HK-2 (cell line): Measurements from ENCODE around the gene PSME2.

ENCODE experiments used
- DNase-seq: peaks from one replicate; pipeline ENCODE4 v3.0.0-alpha.2; 2018; ENCODE audit not compliant: unreplicated experiment

The PSME2 gene

GRCh38 chr14:24151404-24152080 is 5.1 kb upstream of the PSME2 start:
- DNase-seq = no peak

GRCh38 chr14:24150993-24151392 is 4.6 kb upstream of the PSME2 start:
- no peak for DNase-seq

- DNase-seq = no peak
Observed at GRCh38 chr14:24150567-24150966, 4.2 kb upstream of the PSME2 start.

- DNase-seq = no peak
Observed at GRCh38 chr14:24150061-24150460, 3.7 kb upstream of the PSME2 start.

GRCh38 chr14:24149302-24149969 is 3.0 kb upstream of the PSME2 start:
- no peak for DNase-seq

GRCh38 chr14:24147761-24148428 is 1.5 kb upstream of the PSME2 start:
- no peak for DNase-seq

- peak; percentile 96 for DNase-seq
Observed at GRCh38 chr14:24146978-24147760, 759 bp upstream of the PSME2 start, which contains the start of gene RNF31. TSS of gene RNF31 (plus strand) at chr14:24147498. CDS start at chr14:24147699, 201 bp downstream.

- DNase-seq = no peak
Observed at GRCh38 chr14:24145690-24146452, 539 bp downstream of the PSME2 start.

- DNase-seq = no peak
Observed at GRCh38 chr14:24145219-24145618, 1.2 kb downstream of the PSME2 start.

- no peak for DNase-seq
Observed at GRCh38 chr14:24144451-24144850, 2.0 kb downstream of the PSME2 start.

- DNase-seq = no peak
Observed at GRCh38 chr14:24143511-24143910, 2.9 kb downstream of the PSME2 start.

- DNase-seq = peak; percentile 99
Observed at GRCh38 chr14:24141097-24141880, 5.1 kb downstream of the PSME2 start, which contains the start of gene EMC9. TSS of gene EMC9 (minus strand) at chr14:24141591. CDS start at chr14:24141304, 287 bp downstream.

GRCh38 chr14:24139272-24139934 is 7.0 kb downstream of the PSME2 start:
- no peak for DNase-seq

GRCh38 chr14:24138396-24139271 is 7.8 kb downstream of the PSME2 start:
- no peak for DNase-seq

GRCh38 chr14:24137529-24138395 is 8.6 kb downstream of the PSME2 start:
- DNase-seq = no peak

- no peak for DNase-seq
Observed at GRCh38 chr14:24136684-24137528, 9.5 kb downstream of the PSME2 start.
